NCI-H2081 treated with DMSO at 0.1 percent for 48 hours (cell line): ENCODE measurements around the gene LHFPL3.
"Not testable (repeated sequence)": the region's sequence is repeated elsewhere in the genome, so short reads cannot be mapped to it uniquely, and the experiment has no call there.

Experiments used
- DNase-seq: peaks from one replicate; lab custom pipeline; 2025; lab: John Stamatoyannopoulos, UW

LHFPL3 gene

DNA sequence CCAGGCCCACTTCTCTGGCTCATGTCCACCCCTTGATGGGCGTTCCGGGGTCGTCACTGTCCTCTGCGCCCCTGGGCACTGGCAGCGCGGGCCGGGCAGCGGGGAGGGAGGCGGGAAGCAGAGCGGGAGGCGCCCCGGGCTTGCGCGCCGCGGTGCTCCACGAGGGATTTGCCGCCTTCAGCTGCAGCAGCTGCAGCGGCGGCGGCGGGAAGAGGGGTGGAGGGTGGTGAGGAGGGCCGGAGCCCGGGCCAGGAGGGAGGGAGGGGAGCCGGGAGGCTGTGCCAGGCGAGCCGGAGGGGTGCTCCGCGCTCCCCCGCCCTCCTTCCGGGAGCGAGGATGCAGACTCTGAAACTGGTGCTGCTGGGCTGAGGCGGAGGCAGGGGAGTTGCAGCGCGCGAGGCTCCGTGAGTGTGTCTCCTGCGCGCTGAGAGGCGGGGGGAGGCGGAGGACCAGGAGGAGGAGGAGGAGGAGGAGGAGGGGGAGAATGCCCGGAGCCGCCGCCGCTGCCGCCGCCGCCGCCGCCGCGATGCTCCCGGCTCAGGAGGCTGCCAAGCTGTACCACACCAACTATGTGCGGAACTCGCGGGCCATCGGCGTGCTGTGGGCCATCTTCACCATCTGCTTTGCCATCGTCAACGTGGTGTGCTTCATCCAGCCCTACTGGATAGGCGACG is at the start of gene LHFPL3:
LHFPL3 (plus strand) TSS at position 308 of the 674 bp plus-strand sequence.
- no peak for DNase-seq

DNA sequence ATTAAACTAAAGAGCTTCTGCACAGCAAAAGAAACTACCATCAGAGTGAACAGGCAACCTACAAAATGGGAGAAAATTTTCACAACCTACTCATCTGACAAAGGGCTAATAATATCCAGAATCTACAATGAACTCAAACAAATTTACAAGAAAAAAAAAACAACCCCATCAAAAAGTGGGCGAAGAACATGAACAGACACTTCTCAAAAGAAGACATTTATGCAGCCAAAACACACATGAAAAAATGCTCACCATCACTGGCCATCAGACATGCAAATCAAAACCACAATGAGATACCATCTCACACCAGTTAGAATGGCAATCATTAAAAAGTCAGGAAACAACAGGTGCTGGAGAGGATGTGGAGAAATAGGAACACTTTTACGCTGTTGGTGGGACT is 46.7 kb upstream of the LHFPL3 start:
- DNase-seq, result not testable (repeated sequence)

DNA sequence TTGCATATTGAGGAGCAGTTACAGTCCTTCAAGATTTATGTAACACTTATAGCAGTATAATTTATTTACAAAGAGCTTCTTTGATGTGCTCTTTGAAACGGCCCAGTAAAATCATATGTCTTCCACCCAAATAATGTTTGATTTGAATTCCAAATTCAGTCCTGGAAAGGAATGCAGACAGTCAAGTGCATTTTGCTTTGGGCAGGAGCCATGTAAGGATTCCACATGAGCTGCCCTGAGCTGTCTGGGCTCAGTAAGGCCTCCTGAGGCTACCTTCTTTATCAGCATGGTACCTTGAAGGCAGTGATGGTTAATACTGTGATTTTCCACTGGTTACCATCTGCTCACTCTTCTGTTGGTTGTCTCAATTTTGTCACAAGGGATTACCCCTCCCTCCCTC is 41.6 kb upstream of the LHFPL3 start:
- DNase-seq, result no peak

DNA sequence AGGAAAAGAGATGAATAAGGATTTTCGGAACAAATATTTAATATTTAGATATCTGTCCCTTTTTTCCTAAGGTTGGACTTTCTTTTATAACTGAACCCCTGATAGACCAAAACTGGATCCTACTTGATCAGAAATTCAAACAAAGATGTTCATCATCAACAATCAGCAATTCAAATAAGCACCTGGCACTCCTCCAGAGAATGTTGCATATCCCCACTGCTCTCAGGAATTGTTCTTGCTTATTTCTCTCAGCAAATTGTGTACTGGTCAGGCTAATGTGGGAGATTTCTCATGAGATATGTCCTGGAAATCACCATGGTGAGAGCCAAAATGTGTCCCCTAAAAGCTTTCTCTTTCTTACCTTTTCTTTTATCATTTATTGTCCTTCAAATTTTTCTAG is 40.3 kb upstream of the LHFPL3 start:
- DNase-seq, result no peak

DNA sequence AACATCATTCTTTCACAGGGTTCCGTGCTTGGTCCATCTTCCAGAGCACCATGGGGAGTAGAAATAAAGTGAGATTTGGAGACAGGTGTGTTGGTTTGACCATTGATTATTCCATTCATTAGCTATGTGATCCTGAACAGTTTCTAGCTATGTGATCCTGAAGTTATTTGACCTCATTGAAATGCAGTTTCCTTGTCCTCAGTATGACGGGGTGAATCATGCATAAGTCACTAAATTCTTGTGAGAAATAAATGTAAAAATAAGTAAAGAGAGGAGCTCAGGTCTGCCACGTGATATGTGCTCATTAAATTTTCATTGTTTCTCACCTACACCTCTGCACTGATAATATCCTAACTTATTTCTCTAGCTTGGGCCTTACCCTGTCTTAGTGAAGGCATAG is 34.1 kb upstream of the LHFPL3 start:
- no peak for DNase-seq

DNA sequence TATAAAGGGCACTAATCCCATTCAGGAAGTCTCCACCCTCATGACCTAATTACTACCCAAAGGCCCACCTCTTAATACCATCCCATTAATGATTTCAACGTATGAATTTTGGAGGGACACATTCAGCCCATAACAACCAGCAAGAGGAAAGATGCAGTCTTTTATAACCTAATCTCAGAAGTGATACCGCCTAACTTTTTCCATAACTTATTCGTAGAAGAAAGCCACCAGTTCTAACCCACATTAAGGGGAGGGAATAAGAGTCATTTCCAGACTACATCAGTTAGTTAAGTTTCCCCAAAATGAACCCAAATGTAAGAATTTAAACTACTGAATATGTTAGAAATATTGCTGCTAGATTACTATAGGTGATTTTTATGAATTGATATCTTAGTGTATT is 32.1 kb upstream of the LHFPL3 start:
- DNase-seq, result no peak

DNA sequence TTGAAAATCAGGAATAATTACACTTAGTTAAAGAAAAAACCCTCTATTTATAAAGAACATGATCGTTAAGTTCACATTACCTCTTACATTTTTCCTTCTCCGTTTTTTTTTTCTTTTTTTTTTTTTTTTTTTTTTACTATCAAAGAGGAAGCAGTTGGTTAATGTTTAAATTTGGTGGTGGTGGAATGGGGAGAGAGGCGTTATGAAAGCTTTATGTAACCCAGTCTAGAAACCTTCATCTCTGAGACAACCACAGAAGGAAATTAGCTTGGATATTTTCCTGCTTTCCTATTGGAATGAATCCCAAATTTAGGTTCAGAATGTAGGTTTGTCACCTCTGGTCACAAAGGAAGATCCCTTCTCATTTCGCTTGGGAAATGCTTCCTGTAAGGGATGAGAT is 31.5 kb upstream of the LHFPL3 start:
- no peak for DNase-seq

DNA sequence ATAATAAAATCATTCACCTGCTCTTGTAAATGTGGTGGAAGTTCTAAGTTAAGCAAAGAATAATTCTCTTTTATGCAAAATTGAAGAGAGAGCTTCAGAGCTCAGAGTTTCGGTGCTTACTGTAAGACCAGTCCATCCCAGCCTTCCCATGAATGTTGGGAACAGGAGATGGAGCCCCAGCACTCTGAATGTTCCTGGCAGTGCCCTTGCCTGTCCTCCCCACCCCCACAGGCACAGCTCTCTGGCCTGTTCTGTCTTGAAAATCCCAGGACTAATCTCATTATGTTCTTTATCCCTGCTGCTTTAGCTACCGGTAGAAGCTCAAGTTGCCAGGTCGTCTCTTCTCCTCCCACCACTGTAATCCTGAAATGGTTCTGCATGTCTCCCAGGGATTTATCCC is 29.1 kb upstream of the LHFPL3 start:
- DNase-seq, result no peak

DNA sequence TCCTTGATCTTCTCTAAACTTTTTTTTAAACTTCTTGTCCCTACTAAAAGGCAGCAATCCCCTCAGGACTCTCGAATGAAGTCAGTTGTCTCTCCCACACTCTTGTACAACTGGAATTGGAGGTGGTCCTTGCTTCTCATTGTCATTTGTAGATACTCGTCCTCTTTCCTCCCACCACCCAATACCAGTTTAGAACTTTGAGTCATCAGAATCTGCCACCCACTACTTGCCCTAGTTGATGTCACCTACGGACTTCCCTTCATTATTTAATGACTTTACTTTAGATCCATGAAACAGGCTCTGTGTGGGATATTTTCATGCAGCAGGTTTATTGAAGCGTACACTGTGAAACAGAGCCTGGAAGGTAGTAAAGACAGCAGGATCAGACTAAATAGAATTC is 28.6 kb upstream of the LHFPL3 start:
- DNase-seq, result no peak

DNA sequence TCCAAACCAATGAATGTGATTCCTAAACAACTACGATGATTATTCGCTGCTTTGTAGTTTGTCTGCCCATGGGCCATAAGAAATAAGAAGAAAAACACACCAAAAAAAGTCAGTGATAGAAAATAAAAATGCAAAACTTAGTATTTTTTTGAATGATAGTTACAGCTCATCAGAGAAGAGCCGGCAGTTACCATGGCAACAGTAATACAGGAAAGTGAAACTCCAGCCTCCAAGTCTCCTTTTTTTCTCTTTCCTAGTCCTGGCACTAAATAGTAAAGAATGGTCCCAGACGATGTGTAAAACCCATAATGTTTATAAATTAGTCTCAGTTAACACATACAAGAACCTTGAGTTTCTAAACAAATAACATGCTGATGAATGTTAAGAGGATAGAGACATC is 21.6 kb upstream of the LHFPL3 start:
- no peak for DNase-seq

DNA sequence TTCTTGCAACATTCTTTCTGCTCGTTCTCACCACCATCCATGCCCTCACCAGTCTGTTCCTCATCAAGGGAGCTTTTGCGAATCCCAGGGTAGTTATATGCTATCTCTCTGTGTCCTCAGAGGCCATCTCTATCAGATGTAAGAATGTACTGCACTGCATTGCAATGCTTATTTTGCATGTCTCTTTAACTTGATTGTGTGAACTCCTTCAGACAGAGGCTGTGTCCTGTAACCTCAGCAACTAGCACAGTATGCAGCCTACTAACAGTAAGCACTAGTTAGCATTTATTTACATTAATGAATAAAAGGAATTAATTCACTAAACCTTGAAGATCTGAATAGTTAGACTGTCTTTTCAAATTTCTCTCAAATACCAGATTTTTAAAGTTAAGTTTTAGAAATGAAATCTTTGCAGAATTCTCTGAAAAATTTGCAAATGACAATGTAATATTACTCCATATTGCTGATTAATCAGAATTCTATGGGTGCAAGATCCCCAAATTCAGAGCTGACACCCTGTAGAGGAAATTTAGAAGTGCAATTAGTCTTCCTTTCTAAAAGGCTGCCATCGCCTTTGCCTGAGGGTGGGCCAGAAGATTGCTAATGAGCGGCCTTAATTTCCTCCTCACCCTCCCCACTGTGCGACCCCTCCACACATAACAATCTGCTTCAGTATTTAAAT is 10.3 kb upstream of the LHFPL3 start:
- DNase-seq, result no peak

DNA sequence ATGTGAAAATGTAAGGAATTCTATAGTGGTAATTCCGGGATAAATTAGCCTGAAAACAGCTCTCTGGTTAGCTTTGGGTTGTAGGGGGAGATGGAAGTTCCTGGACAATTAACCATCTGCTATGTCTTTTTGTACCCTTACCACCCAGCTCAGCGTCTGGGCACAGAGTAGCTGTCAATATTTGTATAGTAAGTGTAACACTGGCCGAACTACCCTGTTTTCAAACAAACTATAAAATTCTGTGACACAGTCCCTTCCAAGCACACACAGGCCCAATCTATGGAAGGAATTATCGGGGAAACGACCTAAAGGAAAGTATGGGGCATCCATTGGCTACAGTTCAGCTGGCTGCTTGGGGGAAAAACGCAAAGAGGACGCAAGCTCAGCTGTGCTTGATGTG is 869 bp upstream of the LHFPL3 start:
- no peak for DNase-seq

DNA sequence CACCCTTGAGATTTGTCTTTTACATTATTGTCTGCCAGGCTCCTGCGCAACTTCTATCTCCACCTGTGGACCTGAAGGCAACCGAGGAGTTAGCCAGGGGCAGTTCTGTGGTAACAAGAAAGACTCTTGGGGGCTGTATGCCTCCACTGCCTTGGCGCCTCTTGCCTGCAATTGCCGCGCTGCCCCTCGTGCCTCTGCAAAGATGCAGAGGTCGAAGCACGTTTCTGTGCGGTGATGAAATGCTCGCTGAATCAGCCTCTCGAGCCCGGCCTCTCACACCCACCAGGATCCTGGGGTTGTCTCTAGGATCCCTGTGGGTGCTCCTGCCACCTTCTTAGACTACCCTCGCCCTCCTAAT is 486 bp upstream of the LHFPL3 start:
- DNase-seq, result no peak

DNA sequence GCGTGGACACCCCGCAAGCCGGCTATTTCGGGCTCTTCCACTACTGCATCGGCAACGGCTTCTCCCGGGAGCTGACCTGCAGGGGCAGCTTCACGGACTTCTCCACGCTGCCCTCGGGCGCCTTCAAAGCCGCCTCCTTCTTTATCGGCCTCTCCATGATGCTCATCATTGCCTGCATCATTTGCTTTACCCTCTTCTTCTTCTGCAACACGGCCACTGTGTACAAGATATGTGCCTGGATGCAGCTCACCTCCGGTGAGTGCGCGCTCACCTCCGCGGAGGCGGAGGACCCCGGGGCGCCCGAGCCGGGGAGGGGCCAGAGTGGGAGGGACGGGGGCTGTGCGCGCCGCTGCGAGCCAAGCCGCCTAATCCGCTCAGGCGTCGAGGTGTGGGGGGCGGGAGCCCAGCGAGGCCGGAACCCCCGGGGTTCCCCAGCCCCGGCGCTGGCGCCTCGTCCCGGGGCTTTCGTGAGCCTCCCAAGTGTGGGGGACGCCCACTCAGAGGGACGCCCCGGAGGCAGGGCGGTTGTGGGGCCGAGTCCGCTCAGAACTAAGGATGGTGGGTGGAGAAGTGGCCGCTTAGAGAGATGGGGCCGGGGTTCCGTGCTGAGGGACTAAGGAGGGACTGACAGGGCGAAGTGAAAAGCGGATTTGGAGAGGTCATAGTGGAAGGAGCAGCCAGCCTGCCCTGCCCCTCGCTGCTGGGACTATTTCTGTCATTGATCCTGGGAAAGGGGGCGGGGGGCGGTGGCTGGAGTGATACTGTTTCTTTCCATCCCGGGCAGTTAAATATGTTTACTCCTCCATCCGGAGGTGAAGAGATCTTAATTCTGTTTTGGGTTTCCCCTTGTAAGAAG is 795 bp downstream of the LHFPL3 start:
- no peak for DNase-seq

DNA sequence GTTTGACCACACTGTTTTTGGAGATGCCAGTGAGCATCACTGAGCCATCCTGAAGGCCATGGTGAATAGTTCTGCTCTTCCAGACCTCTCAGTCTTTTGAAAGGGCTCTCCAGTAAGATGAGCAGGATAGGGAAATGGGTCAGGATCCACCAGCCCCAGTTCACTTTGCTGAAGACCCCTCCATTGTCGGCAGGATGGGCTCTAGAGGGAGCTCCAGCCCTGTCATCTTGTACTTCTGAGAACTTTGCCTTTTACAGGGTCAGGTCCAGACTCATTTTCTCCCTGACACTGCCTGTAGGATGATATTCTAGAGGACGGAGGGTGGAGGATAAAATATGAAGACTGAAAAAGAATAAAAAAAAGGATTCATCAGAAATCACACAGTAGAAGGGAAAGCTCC is 13.1 kb downstream of the LHFPL3 start:
- DNase-seq, result no peak

DNA sequence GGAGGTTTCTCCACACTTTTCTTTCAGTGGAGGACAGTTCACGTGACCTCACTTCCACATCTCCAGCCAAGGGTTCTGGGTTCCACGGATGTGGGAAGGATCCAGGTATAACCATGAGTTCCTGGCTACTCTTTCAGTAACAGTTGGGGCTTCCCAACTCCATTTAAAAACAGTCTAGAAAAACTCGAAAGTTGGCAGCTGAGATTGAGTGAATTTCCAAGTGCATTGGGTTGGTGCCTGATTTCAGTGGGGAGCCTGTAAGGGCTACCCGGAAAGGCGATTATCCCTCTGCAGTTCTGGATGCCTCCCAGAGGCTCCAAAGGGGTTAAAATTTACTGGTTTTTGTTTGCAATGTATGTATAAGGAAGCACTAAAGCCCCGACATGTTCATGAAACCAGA is 24.3 kb downstream of the LHFPL3 start:
- DNase-seq, result no peak

DNA sequence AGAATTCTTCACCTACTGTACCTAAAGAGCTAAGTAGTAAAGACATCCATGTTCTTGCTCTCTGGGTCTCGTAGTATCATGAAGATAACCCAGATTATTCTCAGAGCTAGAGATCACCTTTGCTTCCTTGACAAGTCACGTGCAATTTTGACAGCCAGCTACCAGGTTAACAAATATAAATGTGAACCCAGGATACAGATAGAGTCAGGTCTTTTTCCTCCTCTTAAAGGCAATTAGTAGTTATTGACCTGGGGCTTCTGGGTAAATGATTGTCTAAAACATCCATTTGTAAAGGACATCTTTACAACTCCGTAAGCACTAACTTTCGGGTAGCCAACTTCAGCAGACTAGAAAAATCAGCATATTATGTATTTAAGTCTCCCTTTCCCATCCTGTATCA is 28.8 kb downstream of the LHFPL3 start:
- no peak for DNase-seq

DNA sequence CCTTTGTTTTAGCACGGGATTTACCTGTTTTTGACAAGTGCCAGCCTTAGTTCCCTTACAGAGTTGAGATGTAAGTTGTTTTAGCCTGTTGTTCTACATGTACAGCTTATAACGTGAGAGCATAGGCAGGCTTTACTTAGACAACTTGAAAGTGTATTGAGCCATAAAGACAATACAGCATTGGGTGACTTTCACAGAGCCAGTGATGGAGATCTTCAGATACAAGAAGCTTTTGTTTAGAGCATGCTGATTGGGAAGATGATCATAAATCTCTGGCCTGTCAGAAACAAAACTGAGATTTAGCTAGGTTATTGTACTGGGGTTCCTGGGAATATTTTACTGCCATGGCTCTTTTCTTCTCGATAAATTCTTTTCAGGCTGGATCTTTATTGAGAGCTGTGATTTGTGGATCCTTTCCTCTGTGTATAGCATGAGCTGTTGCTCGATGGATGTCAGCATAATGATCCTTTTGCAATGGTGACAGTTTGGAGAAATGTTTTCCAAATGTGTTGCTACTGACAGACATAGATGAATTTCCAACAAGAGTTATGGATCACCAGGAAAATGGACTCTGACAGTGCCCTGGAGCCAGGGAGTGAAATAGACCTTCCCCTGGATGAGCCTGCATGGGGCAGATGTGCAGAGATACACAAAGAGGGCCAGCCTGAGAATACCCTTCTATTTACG is 30.2 kb downstream of the LHFPL3 start:
- no peak for DNase-seq

DNA sequence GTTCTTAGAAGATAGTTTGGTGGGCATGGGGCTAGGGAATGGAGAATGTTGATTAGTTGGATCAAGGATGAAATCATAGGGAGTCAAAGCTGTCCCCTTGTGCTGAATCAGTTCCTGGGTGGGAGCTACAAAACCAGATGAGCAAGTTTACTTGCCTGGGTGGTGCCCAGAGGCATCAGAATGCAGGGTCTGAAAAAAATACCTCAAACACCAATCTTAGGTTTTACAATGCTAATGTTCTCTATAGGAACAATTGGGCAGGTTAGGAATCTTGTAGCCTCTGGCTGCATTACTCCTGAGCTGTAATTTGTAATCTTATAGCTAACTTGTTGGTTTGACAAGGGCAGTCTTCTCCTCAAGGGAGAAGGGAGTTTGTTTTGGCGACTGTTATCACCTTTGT is 34.4 kb downstream of the LHFPL3 start:
- no peak for DNase-seq

DNA sequence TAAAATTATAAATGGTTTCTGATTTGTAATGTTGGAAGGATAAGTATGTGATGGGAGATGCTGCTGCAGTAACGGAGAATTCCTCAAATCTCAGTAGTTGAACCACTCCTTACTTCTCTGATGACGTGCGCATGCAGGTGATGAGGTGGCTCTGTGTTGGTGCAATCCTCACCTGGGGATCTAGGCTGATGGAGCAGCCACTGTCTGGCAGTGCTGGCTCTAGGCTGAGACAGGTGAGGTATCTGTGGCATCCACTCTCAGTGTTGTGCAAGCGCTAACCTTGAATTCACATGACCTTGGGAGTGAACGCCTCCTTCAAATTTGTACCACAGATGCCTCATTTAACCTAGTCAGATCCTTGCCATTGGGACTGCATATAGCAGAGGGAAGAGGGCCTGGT is 35.0 kb downstream of the LHFPL3 start:
- DNase-seq, result no peak

DNA sequence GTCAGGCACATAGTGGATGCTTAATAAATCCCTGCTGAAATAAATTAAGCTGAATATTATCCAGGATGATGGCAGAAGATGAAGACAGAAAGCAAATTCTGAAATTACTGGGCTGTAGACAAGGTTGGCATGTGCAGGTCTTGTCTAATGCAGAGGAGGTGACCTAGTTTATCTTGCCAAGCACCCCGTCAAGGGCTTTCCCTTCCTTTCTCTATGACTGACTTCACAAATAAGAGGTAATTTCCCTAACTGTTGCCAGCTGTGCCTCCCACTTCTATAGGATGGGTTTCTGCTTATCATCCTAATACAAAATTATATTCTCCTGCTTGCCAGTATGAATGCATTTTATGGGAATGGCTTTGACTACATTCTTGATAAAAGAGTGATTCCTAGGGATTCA is 38.0 kb downstream of the LHFPL3 start:
- no peak for DNase-seq

DNA sequence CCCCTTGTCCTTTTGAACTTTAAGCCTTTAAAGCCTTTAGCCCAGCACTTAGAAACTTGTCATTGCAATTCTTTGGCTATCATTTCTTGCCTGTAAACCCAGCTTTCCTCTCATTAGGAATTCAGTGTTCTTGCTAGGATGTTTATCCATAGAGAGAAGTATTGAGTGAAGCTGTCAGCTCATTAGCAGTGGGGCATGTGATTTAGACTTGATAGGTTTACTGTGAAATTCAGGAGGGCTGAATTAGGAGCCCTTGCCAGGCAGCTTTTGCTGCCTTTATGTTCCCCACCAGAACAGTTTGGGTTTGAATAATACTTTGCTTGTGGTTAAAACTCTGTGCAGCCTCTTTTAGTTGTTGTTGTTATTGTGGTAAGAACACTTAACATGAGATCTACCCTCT is 39.5 kb downstream of the LHFPL3 start:
- DNase-seq, result no peak
